ENCODE data around the gene SLFN14. TPM values are rescaled to one million over a fixed set of nuclear protein-coding genes. Genes with fewer than 3 reads are reported as not detected.
A peak's percentile ranks its signal among the peaks of the same experiment; 100 is the strongest.

Gene SLFN14
- total and polyA plus RNA-seq, 7 donors = 0.01 to 0.12 TPM; not detected in 5

GRCh38 chr17:35541434-35541833 is 19.2 kb downstream of the SLFN14 start:
- WGBS, 3 donors = 63 to 87% (median 68%) methylated on average over 1 of the region's 1 CpG
- intact Hi-C loops (cut with DNase I) = no loop called here
- H3K4me3 ChIP-seq = peak overlapping the region; percentile 56

GRCh38 chr17:35540589-35541404 is 19.8 kb downstream of the SLFN14 start:
- DNase-seq = peak; percentile 25 to 53
- no peaks in the 10 kb centered on the region for H3K9me3 ChIP-seq
- peaks cover 0 to 3% (median 0%) of the 10 kb centered on the region in 3 donors for H3K27me3 ChIP-seq (ENCODE audit: insufficient read depth in 3 of 3, low read length in 2 of 3)
- H3K4me3 ChIP-seq = peak overlapping the region; percentile 56
- H3K27ac ChIP-seq = peak overlapping the region; percentile 66
- H3K36me3 ChIP-seq (ENCODE audit: insufficient read depth in 1 of 2, low read depth in 1 of 2) = no peaks in the 10 kb centered on the region
- no peak for TF ChIP-seq CTCF (IDR thresholded peaks at IDR 0.05)
- no peaks in the 10 kb centered on the region for H3K4me1 ChIP-seq
- intact Hi-C loops (cut with DNase I) = no loop called here
- 43 to 54% (median 51%) methylated on average over 8 of the region's 8 CpGs for WGBS, 3 donors
- ATAC-seq = peak in 1 of 4 donors; percentile 43

More at GRCh38 chr17:35541434-35541833, 19.2 kb downstream of the SLFN14 start:
- H3K4me1 ChIP-seq = no peaks in the 10 kb centered on the region
- peak overlapping the region; percentile 66 for H3K27ac ChIP-seq
- H3K27me3 ChIP-seq (ENCODE audit: insufficient read depth in 3 of 3, low read length in 2 of 3) = peaks cover 0 to 3% (median 0%) of the 10 kb centered on the region in 3 donors
- H3K36me3 ChIP-seq (ENCODE audit: insufficient read depth in 1 of 2, low read depth in 1 of 2) = no peaks in the 10 kb centered on the region
- H3K9me3 ChIP-seq = no peaks in the 10 kb centered on the region
- no peak for DNase-seq
- TF ChIP-seq CTCF (IDR thresholded peaks at IDR 0.05) = no peak
- no peak for ATAC-seq

- Histone ChIP-seq H3K9me3 (no peaks in the 10 kb centered on the region), H3K27ac (no peak overlapping the region), H3K27me3 (ENCODE audit: insufficient read depth in 3 of 3, low read length in 2 of 3) (peaks cover 0 to 3% (median 0%) of the 10 kb centered on the region in 3 donors), H3K4me1 (no peaks in the 10 kb centered on the region), H3K36me3 (ENCODE audit: insufficient read depth in 1 of 2, low read depth in 1 of 2) (no peaks in the 10 kb centered on the region), H3K4me3 (peak overlapping the region; percentile 28)
- peak in 1 of 4 donors; percentile 41 for ATAC-seq
- TF ChIP-seq CTCF (IDR thresholded peaks at IDR 0.05) = no peak
- 35 to 48% (median 39%) methylated on average over 5 of the region's 5 CpGs for WGBS, 3 donors
- intact Hi-C loops (cut with DNase I) = loop anchor here (1.0 to 10.0 kb wide), 3 partner anchors 225 to 395 kb away; partner anchors contain the start of genes NLE1 (in 1 of the 2) and UNC45B (in 1 of the 2)
- DNase-seq = no peak
These were observed 21.0 kb downstream of the SLFN14 start for GRCh38 chr17:35539659-35540026.

- Histone ChIP-seq H3K27ac (peak within 1 kb of the TSS; percentile 19), H3K27me3 (ENCODE audit: insufficient read depth in 3 of 3, low read length in 2 of 3) (peaks cover 0 to 3% (median 0%) of the 10 kb centered on the region in 3 donors), H3K4me1 (no peaks in the 10 kb centered on the region), H3K4me3 (peak within 1 kb of the TSS; percentile 20), H3K36me3 (ENCODE audit: insufficient read depth in 1 of 2, low read depth in 1 of 2) (no peaks in the 10 kb centered on the region), H3K9me3 (no peaks in the 10 kb centered on the region)
- DNase-seq = no peak
- 60 to 65% (median 60%) methylated on average over 2 of the region's 2 CpGs for WGBS, 3 donors
- ATAC-seq = no peak
- intact Hi-C loops (cut with DNase I) = loop anchor here in 1 of 2 donors (2.0 to 10.0 kb wide), 2 partner anchors 225 to 393 kb away; partner anchors contain the start of genes NLE1 and UNC45B
- TF ChIP-seq CTCF (IDR thresholded peaks at IDR 0.05) = no peak
These were observed 22.9 kb downstream of the SLFN14 start, which contains the start of gene SLFN12L for GRCh38 chr17:35537601-35538141. Gene SLFN12L, minus strand, starts transcription at chr17:35537678. Its CDS starts 15,314 bp downstream, at chr17:35522364.
